Smooth muscle cell (in vitro differentiated cells): Measurements from ENCODE around the gene ACSL6. TPM values are rescaled to one million over a fixed set of nuclear protein-coding genes. Genes with fewer than 3 reads are reported as not detected.

Source experiments
- DNase-seq: peaks from one replicate; lab custom pipeline; 2025; ENCODE audit not compliant: unreplicated experiment; lab: John Stamatoyannopoulos, UW
- H2AFZ ChIP-seq: fragments of 200-600 bp; sonication (generic); 2 replicates; pipeline ENCODE4 v1.6.0; 2016; ENCODE audit warnings: antibody characterized with exemption, low read depth, mild to moderate bottlenecking
- H3F3A ChIP-seq: fragments of 200-600 bp; sonication (generic); 2 replicates; pipeline ENCODE4 v1.6.0; 2017; ENCODE audit warnings: antibody characterized with exemption, low read depth
- H3K27ac ChIP-seq: fragments of 200-600 bp; sonication (generic); 2 replicates; pipeline ENCODE4 v1.5.1; 2016; ENCODE audit warnings: low read depth, mild to moderate bottlenecking
- H3K27me3 ChIP-seq: fragments of 200-600 bp; sonication (generic); 2 replicates; pipeline ENCODE4 v1.6.1; 2016; ENCODE audit warnings: low read depth, mild to moderate bottlenecking
- H3K36me3 ChIP-seq: fragments of 200-600 bp; sonication (generic); 2 replicates; pipeline ENCODE4 v1.5.1; 2016; ENCODE audit warnings: low read depth
- H3K4me1 ChIP-seq: fragments of 200-600 bp; sonication (generic); 2 replicates; pipeline ENCODE4 v1.5.1; 2016; ENCODE audit warnings: low read depth
- H3K4me2 ChIP-seq: fragments of 200-600 bp; sonication (generic); 2 replicates; pipeline ENCODE4 v1.6.0; 2016; ENCODE audit warnings: mild to moderate bottlenecking
- H3K4me3 ChIP-seq: fragments of 200-600 bp; sonication (generic); 2 replicates; pipeline ENCODE4 v1.5.1; 2016; ENCODE audit warnings: mild to moderate bottlenecking
- H3K79me2 ChIP-seq: fragments of 200-600 bp; sonication (generic); 2 replicates; pipeline ENCODE4 v1.6.0; 2016; ENCODE audit warnings: low read depth, mild to moderate bottlenecking
- H3K9ac ChIP-seq: fragments of 200-600 bp; sonication (generic); 2 replicates; pipeline ENCODE4 v1.6.0; 2016; ENCODE audit warnings: low read depth
- H3K9me3 ChIP-seq: fragments of 200-600 bp; sonication (generic); replicated peaks from 2 replicates; pipeline ENCODE4 v1.5.1; 2016; ENCODE audit warnings: low read depth
- H4K20me1 ChIP-seq: fragments of 200-600 bp; sonication (generic); 2 replicates; pipeline ENCODE4 v1.6.0; 2016; ENCODE audit warnings: low read depth
- WGBS: methylation state at CpG from one replicate; pipeline ENCODE4 v1.1.7; 2016; ENCODE audit warnings: low lambda C conversion rate; 5-methylcytosine and 5-hydroxymethylcytosine counted together
- polyA plus RNA-seq: library from polyadenylated mRNA; unstranded; fragments of >200 nt; fragmentation: Nextera tagmentation; extraction: Ambion mirVana; gene quantifications from 2 replicates; pipeline ENCODE4 v1.2.1, GENCODE V29; 2016
- total RNA-seq: library from RNA; depleted of rRNA; stranded (reverse); fragments of >200 nt; gene quantifications from 2 replicates; pipeline ENCODE4 v1.2.3, GENCODE V29; 2014
- TF ChIP-seq, protein P1 (sequence below): fragments of 200-600 bp; sonication (generic); IDR thresholded peaks from 2 replicates; pipeline ENCODE4 v1.5.1; 2017; ENCODE audit warnings: borderline replicate concordance, mild to moderate bottlenecking, antibody characterized with exemption; ENCODE audit not compliant: insufficient read depth, poor library complexity, severe bottlenecking

ACSL6 gene
- total and polyA plus RNA-seq, 2 experiments from 2014 or later = not detected

DNA sequence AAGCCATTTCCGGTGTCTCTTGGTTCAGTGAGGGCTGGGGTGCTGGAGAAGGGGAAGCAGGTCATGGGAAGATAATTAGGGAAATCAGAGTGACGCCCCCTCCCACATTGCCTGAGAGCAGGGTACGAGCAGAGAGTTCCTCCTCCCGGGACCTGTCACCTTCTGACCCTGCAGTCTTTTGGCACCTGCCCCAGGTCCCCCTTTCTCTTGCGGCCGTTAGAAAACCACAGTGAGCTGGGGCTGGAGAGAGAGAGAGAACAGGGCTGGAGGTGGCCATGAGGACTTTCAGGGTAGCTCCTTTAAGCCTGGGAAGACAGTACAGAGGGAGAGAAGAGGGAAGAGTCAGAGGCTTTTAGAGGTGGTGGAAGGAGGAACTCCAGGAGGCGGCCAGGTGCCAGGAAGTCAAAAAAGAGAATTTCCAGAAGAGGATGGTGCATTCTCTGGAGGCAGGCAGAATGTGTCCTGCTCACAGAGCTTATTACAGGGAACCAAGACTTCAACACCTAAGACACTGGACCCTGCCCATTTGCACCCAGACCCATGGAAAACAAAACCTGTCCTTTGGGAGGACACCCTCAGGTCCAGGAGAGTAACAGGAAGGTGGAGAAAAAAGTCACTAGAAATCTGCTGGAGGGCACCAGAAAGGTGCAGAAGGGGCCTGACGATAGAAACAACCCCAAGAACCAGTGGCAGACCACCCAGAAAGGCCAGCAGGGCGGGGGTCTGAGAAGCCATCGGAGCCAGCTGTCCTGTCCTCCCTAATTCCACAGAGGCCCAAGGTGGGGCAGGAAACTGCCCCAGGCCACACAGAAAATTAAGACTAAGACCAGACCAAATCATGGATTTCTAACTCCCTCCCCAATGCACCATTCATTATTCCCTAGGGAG is 6.5 kb upstream of the ACSL6 start:
- Histone ChIP-seq H3K9ac (no peak overlapping the region), H3K9me3 (no peaks in the 10 kb centered on the region), H3K79me2 (no peaks in the 10 kb centered on the region), H3K36me3 (no peaks in the 10 kb centered on the region), H3K4me1 (no peaks in the 10 kb centered on the region), H3K27ac (no peak overlapping the region), H2AFZ (no peak overlapping the region), H3K4me3 (no peak overlapping the region), H3K4me2 (no peak overlapping the region), H3F3A (no peaks in the 10 kb centered on the region), H4K20me1 (no peaks in the 10 kb centered on the region), H3K27me3 (peaks cover 36% of the 10 kb centered on the region)
- TF ChIP-seq, protein P1, sequence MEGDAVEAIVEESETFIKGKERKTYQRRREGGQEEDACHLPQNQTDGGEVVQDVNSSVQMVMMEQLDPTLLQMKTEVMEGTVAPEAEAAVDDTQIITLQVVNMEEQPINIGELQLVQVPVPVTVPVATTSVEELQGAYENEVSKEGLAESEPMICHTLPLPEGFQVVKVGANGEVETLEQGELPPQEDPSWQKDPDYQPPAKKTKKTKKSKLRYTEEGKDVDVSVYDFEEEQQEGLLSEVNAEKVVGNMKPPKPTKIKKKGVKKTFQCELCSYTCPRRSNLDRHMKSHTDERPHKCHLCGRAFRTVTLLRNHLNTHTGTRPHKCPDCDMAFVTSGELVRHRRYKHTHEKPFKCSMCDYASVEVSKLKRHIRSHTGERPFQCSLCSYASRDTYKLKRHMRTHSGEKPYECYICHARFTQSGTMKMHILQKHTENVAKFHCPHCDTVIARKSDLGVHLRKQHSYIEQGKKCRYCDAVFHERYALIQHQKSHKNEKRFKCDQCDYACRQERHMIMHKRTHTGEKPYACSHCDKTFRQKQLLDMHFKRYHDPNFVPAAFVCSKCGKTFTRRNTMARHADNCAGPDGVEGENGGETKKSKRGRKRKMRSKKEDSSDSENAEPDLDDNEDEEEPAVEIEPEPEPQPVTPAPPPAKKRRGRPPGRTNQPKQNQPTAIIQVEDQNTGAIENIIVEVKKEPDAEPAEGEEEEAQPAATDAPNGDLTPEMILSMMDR = no peak
- 64% methylated on average over 10 of the region's 10 CpGs for WGBS
- no peak for DNase-seq

DNA sequence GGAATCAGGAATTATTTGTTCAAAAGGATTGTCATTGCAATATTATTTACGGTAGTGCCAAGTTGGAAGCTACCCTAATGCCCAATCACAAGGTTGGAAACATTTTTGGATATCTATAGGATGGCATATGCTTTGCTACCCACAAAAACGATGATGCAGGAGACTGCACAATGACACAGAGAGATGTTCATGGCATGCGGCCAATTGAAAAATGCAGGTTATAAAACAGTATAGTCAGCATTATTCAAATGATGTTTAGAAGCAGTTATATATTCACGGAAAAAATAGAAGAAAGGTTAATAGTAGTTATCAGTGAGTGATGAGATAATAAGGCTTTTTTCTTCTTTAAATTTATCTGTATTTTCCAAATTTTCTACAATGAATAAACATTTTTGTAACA is 5.9 kb upstream of the ACSL6 start:
- TF ChIP-seq, protein P1 = no peak
- Histone ChIP-seq H3K27me3 (peaks cover 39% of the 10 kb centered on the region), H3K9ac (no peak overlapping the region), H3K27ac (no peak overlapping the region), H3K79me2 (no peaks in the 10 kb centered on the region), H3K4me1 (no peaks in the 10 kb centered on the region), H3K4me2 (no peak overlapping the region), H3K9me3 (no peaks in the 10 kb centered on the region), H3K4me3 (no peak overlapping the region), H3F3A (no peaks in the 10 kb centered on the region), H2AFZ (no peak overlapping the region), H4K20me1 (no peaks in the 10 kb centered on the region), H3K36me3 (no peaks in the 10 kb centered on the region)
- DNase-seq = no peak
- WGBS = 43% methylated on average over 4 of the region's 4 CpGs

DNA sequence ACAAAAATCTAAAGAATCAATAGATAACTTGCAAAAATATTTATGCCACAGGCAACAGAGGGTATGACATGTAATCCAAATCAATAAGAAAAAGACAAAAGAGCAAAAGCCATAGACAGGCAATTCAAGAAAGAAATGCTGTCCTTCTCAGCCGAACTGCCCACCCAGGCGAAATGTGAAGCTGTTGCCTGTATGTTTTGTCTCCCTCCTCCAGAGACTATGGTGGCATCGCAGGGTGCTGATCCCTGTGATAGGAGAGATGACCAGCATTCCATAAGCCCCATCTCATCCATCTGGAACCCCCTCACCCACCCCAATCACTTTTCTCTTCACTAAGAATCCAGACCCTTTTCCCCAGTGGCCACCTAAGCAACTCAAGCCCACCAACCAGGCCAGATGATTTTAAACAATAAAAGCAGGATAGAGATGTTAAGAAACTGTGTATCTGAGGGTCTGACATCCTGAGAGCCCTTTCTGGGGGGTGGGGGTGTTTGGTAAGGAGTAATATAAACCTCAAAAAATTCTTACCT is 5.3 kb upstream of the ACSL6 start:
- H3K9me3 ChIP-seq = no peaks in the 10 kb centered on the region
- no peak overlapping the region for H3K9ac ChIP-seq
- H4K20me1 ChIP-seq = no peaks in the 10 kb centered on the region
- no peaks in the 10 kb centered on the region for H3K4me1 ChIP-seq
- TF ChIP-seq, protein P1 = no peak
- H3K4me3 ChIP-seq = no peak overlapping the region
- H3F3A ChIP-seq = no peaks in the 10 kb centered on the region
- no peak for DNase-seq
- H3K4me2 ChIP-seq = no peak overlapping the region
- H3K27ac ChIP-seq = no peak overlapping the region
- 78% methylated on average over 3 of the region's 3 CpGs for WGBS
- no peaks in the 10 kb centered on the region for H3K36me3 ChIP-seq
- no peaks in the 10 kb centered on the region for H3K79me2 ChIP-seq
- H3K27me3 ChIP-seq = peaks cover 39% of the 10 kb centered on the region
- H2AFZ ChIP-seq = no peak overlapping the region

DNA sequence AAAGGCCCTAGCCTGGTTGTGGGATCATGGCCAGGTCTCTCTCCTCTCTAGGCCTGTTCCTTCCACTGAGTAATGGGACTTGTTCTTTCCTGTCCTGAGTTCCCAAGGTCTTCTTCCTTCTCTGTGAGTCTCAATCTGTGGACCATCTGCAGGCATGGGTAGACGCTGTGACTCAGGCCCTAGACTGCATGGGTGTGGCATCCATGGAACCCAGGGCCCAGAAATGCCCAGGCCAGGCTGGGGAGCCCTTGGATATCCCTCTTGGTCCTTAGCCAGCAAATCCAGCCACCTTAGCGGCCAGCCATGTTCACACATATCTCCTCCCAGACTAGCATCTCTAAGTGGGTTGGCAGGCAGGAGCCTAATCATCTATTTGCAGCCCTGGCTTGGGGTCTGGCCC is 2.3 kb upstream of the ACSL6 start:
- Histone ChIP-seq H3K27me3 (peaks cover 60% of the 10 kb centered on the region), H3K9ac (no peak overlapping the region)
- WGBS = 76% methylated on average over 2 of the region's 2 CpGs

More for the DNA sequence above, 2.3 kb upstream of the ACSL6 start:
- H3K27ac ChIP-seq = no peak overlapping the region
- no peak for DNase-seq
- H2AFZ ChIP-seq = no peak overlapping the region
- no peaks in the 10 kb centered on the region for H3K36me3 ChIP-seq
- no peaks in the 10 kb centered on the region for H3K9me3 ChIP-seq
- H3F3A ChIP-seq = no peaks in the 10 kb centered on the region
- no peaks in the 10 kb centered on the region for H4K20me1 ChIP-seq
- no peaks in the 10 kb centered on the region for H3K79me2 ChIP-seq
- H3K4me2 ChIP-seq = no peak overlapping the region
- TF ChIP-seq, protein P1 = no peak
- no peak overlapping the region for H3K4me3 ChIP-seq
- no peaks in the 10 kb centered on the region for H3K4me1 ChIP-seq
